Neural cell (in vitro differentiated cells): ENCODE results near the gene DPEP1. TPM values are rescaled to one million over a fixed set of nuclear protein-coding genes. Genes with fewer than 3 reads are reported as not detected.

Experiments
- H2AFZ ChIP-seq: fragments of 200-600, 300-800 bp; sonication (generic), shearing (Covaris generic); 2 replicates; pipeline ENCODE4 v1.6.0; 2014; ENCODE audit warnings: low read depth, mild to moderate bottlenecking, antibody characterized with exemption, low read length, moderate library complexity
- H3F3A ChIP-seq: fragments of 200-600 bp; shearing (Covaris generic); 2 replicates; pipeline ENCODE4 v1.6.1; 2016; ENCODE audit warnings: mild to moderate bottlenecking, moderate library complexity, mixed read lengths, antibody characterized with exemption, low read length; ENCODE audit not compliant: insufficient read depth, poor library complexity, severe bottlenecking
- H3K27ac ChIP-seq: fragments of 200-600, 300-800 bp; sonication (generic), shearing (Covaris generic); 2 replicates; pipeline ENCODE4 v1.5.1; 2014; ENCODE audit warnings: mild to moderate bottlenecking, low read length, moderate library complexity
- H3K27me3 ChIP-seq: fragments of 300-800, 200-600 bp; sonication (generic), shearing (Covaris generic); 2 replicates; pipeline ENCODE4 v1.6.0; 2014; ENCODE audit warnings: mild to moderate bottlenecking, low read depth, low read length, moderate library complexity; ENCODE audit not compliant: insufficient read depth
- H3K36me3 ChIP-seq: fragments of 300-800, 200-600 bp; sonication (generic), shearing (Covaris generic); 2 replicates; pipeline ENCODE4 v1.5.1; 2014; ENCODE audit warnings: mild to moderate bottlenecking, antibody characterized with exemption, low read length, moderate library complexity; ENCODE audit not compliant: insufficient read depth
- H3K4me2 ChIP-seq: fragments of 300-800, 200-600 bp; sonication (generic), shearing (Covaris generic); 2 replicates; pipeline ENCODE4 v1.6.0; 2014; ENCODE audit warnings: mild to moderate bottlenecking, low read length
- H3K4me3 ChIP-seq: fragments of 300-800, 200-600 bp; sonication (generic), shearing (Covaris generic); 2 replicates; pipeline ENCODE4 v1.5.1; 2014; ENCODE audit warnings: mild to moderate bottlenecking, low read length, moderate library complexity
- H3K79me2 ChIP-seq: fragments of 200-600 bp; shearing (Covaris generic); replicated peaks from 2 replicates; pipeline ENCODE4 v1.6.0; 2014; ENCODE audit warnings: mild to moderate bottlenecking, low read length, moderate library complexity; ENCODE audit not compliant: insufficient read depth
- H3K9ac ChIP-seq: fragments of 300-800, 200-600 bp; sonication (generic), shearing (Covaris generic); 2 replicates; pipeline ENCODE4 v1.6.1; 2016; ENCODE audit warnings: mild to moderate bottlenecking, low read length, mixed read lengths
- H3K9me2 ChIP-seq: fragments of 200-600 bp; shearing (Covaris generic); 2 replicates; pipeline ENCODE4 v1.6.1; 2016; ENCODE audit warnings: mild to moderate bottlenecking, low read length, mixed read lengths; ENCODE audit not compliant: insufficient read depth
- H3K9me3 ChIP-seq: fragments of 200-600, 300-800 bp; sonication (generic), shearing (Covaris generic); 2 replicates; pipeline ENCODE4 v1.6.1; 2016; ENCODE audit warnings: mild to moderate bottlenecking, mixed run types, low read length, moderate library complexity, mixed read lengths
- H4K20me1 ChIP-seq: fragments of 200-600 bp; shearing (Covaris generic); 2 replicates; pipeline ENCODE4 v1.6.1; 2016; ENCODE audit warnings: mild to moderate bottlenecking, mixed run types; ENCODE audit not compliant: insufficient read depth
- EP300 ChIP-seq: fragments of 450-650 bp; conservative IDR thresholded peaks from 2 replicates; pipeline ENCODE4 v1.6.1; 2014; ENCODE audit warnings: antibody characterized with exemption, mild to moderate bottlenecking, moderate library complexity; ENCODE audit not compliant: poor library complexity, severe bottlenecking
- EZH2 ChIP-seq: fragments of 200-600, 300-800 bp; shearing (Covaris generic), sonication (generic); IDR thresholded peaks from 2 replicates; pipeline ENCODE4 v1.6.1; 2014; ENCODE audit warnings: antibody characterized with exemption, low read length, borderline replicate concordance, mild to moderate bottlenecking; ENCODE audit not compliant: insufficient read depth, poor library complexity, severe bottlenecking
- MXI1 ChIP-seq: fragments of 450-650 bp; conservative IDR thresholded peaks from 2 replicates; pipeline ENCODE4 v1.6.1; 2014; ENCODE audit warnings: antibody characterized with exemption, mild to moderate bottlenecking; ENCODE audit not compliant: poor library complexity, severe bottlenecking
- POLR2AphosphoS5 ChIP-seq: IDR thresholded peaks from 2 replicates; pipeline ENCODE4 v1.6.1; 2012
- RAD21 ChIP-seq: fragments of 450-650 bp; conservative IDR thresholded peaks from 2 replicates; pipeline ENCODE4 v1.6.1; 2014; ENCODE audit warnings: antibody characterized with exemption, mild to moderate bottlenecking, moderate library complexity
- REST ChIP-seq: IDR thresholded peaks from 2 replicates; pipeline ENCODE4 v1.6.1; 2012; ENCODE audit warnings: borderline replicate concordance
- SMC3 ChIP-seq: fragments of 450-650 bp; conservative IDR thresholded peaks from 2 replicates; pipeline ENCODE4 v1.6.1; 2014; ENCODE audit warnings: antibody characterized with exemption, mild to moderate bottlenecking, moderate library complexity; ENCODE audit not compliant: poor library complexity
- TAF1 ChIP-seq: IDR thresholded peaks from 2 replicates; pipeline ENCODE4 v1.6.1; 2012; ENCODE audit warnings: low read depth
- polyA plus RNA-seq: library from polyadenylated mRNA; depleted of rRNA; stranded (reverse); fragments of >200 nt; gene quantifications from 2 replicates; pipeline ENCODE4 v1.2.3, GENCODE V29; 2014
- TF ChIP-seq, protein P1 (sequence below): fragments of 450-650 bp; IDR thresholded peaks from 2 replicates; pipeline ENCODE4 v1.5.1; 2014; ENCODE audit warnings: antibody characterized with exemption, mild to moderate bottlenecking, moderate library complexity; ENCODE audit not compliant: poor library complexity, severe bottlenecking

The DPEP1 gene
- polyA plus RNA-seq, 1 donor from 2014 or later: 0.33 TPM

- Histone ChIP-seq H3K9me2 (no peaks in the 10 kb centered on the region), H3K4me3 (no peak overlapping the region), H3K9ac (no peak overlapping the region), H3K79me2 (no peaks in the 10 kb centered on the region), H3K4me2 (no peak overlapping the region), H3K27ac (no peak overlapping the region), H4K20me1 (no peaks in the 10 kb centered on the region), H3F3A (no peaks in the 10 kb centered on the region), H2AFZ (no peak overlapping the region), H3K27me3 (no peaks in the 10 kb centered on the region), H3K9me3 (no peaks in the 10 kb centered on the region), H3K36me3 (no peaks in the 10 kb centered on the region)
- TF ChIP-seq REST (no peak), TAF1 (no peak), POLR2AphosphoS5 (no peak), EZH2 (no peak), RAD21 (no peak), EP300 (no peak), MXI1 (no peak), SMC3 (no peak)
- TF ChIP-seq, protein P1, sequence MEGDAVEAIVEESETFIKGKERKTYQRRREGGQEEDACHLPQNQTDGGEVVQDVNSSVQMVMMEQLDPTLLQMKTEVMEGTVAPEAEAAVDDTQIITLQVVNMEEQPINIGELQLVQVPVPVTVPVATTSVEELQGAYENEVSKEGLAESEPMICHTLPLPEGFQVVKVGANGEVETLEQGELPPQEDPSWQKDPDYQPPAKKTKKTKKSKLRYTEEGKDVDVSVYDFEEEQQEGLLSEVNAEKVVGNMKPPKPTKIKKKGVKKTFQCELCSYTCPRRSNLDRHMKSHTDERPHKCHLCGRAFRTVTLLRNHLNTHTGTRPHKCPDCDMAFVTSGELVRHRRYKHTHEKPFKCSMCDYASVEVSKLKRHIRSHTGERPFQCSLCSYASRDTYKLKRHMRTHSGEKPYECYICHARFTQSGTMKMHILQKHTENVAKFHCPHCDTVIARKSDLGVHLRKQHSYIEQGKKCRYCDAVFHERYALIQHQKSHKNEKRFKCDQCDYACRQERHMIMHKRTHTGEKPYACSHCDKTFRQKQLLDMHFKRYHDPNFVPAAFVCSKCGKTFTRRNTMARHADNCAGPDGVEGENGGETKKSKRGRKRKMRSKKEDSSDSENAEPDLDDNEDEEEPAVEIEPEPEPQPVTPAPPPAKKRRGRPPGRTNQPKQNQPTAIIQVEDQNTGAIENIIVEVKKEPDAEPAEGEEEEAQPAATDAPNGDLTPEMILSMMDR: no peak
These were observed 32.8 kb downstream of the DPEP1 start for GRCh38 chr16:89646270-89646669.

DNA sequence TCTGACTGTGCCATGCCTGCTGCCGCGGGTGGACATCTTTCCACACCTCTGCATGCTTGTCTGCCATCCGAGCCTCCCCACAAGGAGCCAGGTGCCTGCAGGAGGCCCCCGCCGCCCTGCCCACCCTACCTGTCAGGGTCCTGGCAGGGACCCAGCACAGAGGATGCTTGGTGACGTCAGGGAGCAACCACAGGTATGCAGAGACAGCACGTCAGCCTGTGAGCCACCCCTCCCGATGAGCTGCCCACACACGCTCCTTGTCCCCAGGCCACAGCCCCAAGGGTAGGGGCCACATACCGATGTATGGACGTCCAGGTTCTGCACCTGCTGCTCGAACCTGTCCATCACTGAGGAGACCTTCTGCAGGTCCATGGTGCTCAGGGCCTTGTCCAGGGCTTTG, 33.5 kb downstream of the DPEP1 start:
- Histone ChIP-seq H3K4me3 (no peak overlapping the region), H3K36me3 (no peaks in the 10 kb centered on the region)

More for the DNA sequence above, 33.5 kb downstream of the DPEP1 start:
- H3K27ac ChIP-seq: no peak overlapping the region
- no peaks in the 10 kb centered on the region for H3K79me2 ChIP-seq
- no peak overlapping the region for H3K9ac ChIP-seq
- H3F3A ChIP-seq: no peaks in the 10 kb centered on the region
- H3K9me3 ChIP-seq: no peaks in the 10 kb centered on the region
- no peaks in the 10 kb centered on the region for H4K20me1 ChIP-seq
- no peak overlapping the region for H2AFZ ChIP-seq
- no peaks in the 10 kb centered on the region for H3K27me3 ChIP-seq
- no peak overlapping the region for H3K4me2 ChIP-seq
- TF ChIP-seq EP300: no peak
- no peak for TF ChIP-seq TAF1
- no peak for TF ChIP-seq SMC3
- TF ChIP-seq EZH2: no peak
- no peak for TF ChIP-seq RAD21
- TF ChIP-seq POLR2AphosphoS5: no peak
- no peaks in the 10 kb centered on the region for H3K9me2 ChIP-seq
